ENCODE results near the gene C4BPA. TPM values are rescaled to one million over a fixed set of nuclear protein-coding genes. Genes with fewer than 3 reads are reported as not detected.

The C4BPA gene
- total and polyA plus RNA-seq, 2 of the 4 experiments (the other 2 are of a cell fraction): not detected

DNA sequence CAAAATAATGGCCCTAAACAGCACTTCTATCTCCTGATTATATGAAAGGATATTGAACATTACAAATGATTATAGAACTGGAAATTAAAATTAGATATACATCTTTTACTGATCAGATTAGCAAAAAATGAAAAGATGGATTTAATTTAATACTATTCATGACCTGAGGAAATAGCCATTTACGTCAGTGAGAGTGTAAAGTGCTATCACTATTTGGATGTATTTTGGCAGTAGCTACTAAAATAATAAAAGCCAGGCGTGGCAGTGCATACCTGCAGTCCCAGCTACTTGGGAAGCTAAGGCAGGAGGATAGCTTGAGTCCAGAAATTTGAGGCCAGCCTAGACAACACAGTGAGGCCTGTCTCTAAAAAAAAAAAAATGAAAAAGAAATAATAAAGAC, 10.1 kb upstream of the C4BPA start:
- H3K27ac ChIP-seq (ENCODE audit: insufficient read depth, low read length): no peak overlapping the region
- H3K4me1 ChIP-seq (ENCODE audit: control insufficient read depth, insufficient read depth, low read length): no peaks in the 10 kb centered on the region
- H2BK20ac ChIP-seq (ENCODE audit: low read depth, low read length): no peak overlapping the region
- H4K8ac ChIP-seq (ENCODE audit: low read depth in 2 of 2, low read length in 2 of 2): no peak overlapping the region
- intact Hi-C loops (cut with micrococcal nuclease): no loop called here
- no peak overlapping the region for H3K14ac ChIP-seq (replicated peaks; ENCODE audit: low read depth, low read length)
- H3K4me3 ChIP-seq (ENCODE audit: insufficient read depth, low read depth, low read length): no peak overlapping the region
- H4K5ac ChIP-seq (ENCODE audit: low read depth, low read length): no peak overlapping the region
- no peak overlapping the region for H3K23ac ChIP-seq (ENCODE audit: low read depth, low read length)
- no peak overlapping the region for H2AK5ac ChIP-seq (ENCODE audit: low read depth, low read length)
- no peak overlapping the region for H2BK5ac ChIP-seq (ENCODE audit: low read depth, low read length, poor library complexity, severe bottlenecking)
- POLR2A ChIA-PET (ENCODE audit: unreplicated experiment): no interaction called here
- H4K91ac ChIP-seq (ENCODE audit: insufficient read depth, low read depth, low read length): no peak overlapping the region
- no peaks in the 10 kb centered on the region for H3K9me3 ChIP-seq (ENCODE audit: control insufficient read depth, insufficient read depth, low read length)
- no peak overlapping the region for H2BK15ac ChIP-seq (ENCODE audit: low read depth, low read length)
- dilution Hi-C loops (cut with HindIII; ENCODE audit: low sequenced_read_pairs, unreplicated experiment): no loop called here
- no peak overlapping the region for H3K4me2 ChIP-seq (ENCODE audit: low read depth, low read length)
- BruUV-seq (replicated peaks): no TSS peak
- in situ Hi-C loops (cut with MboI; ENCODE audit: low sequenced_read_pairs): loop anchor here (5.0 kb wide), 1 partner anchor 313 kb away; no protein-coding TSS in a partner anchor
- H3K4ac ChIP-seq (ENCODE audit: low read depth, low read length): no peak overlapping the region
- 0% methylated on average over 1 of the region's 2 CpGs; no CpG with 5 or more reads in 1 of the 2 experiments for WGBS, 2 experiments (ENCODE audit: extremely low coverage in 2 of 2, insufficient read length in 1 of 2)
- H3K9ac ChIP-seq (ENCODE audit: low read depth, low read length): no peak overlapping the region
- CTCF ChIA-PET: interaction anchor here (1.0 kb wide), 1 partner anchor 45 kb away, joined by 3 read pairs; no protein-coding TSS in a partner anchor
- no peak overlapping the region for H3K56ac ChIP-seq (ENCODE audit: extremely low read depth, insufficient read depth, low read length)
- H3K79me1 ChIP-seq (ENCODE audit: low read depth in 1 of 2, low read length in 2 of 2): no peaks in the 10 kb centered on the region
- H3K36me3 ChIP-seq (ENCODE audit: control insufficient read depth, insufficient read depth, low read length): no peaks in the 10 kb centered on the region
- no peak overlapping the region for H2AK9ac ChIP-seq (replicated peaks; ENCODE audit: low read depth, low read length, poor library complexity)
- no peak for DNase-seq
- no peaks in the 10 kb centered on the region for H3K9me1 ChIP-seq (ENCODE audit: insufficient read depth, low read length)
- ATAC-seq (ENCODE audit: low read depth): no peak
- H2AFZ ChIP-seq (replicated peaks; ENCODE audit: low read length, poor library complexity): no peak overlapping the region
- H3K27me3 ChIP-seq (ENCODE audit: control insufficient read depth, insufficient read depth, low read length): peaks cover 3% of the 10 kb centered on the region; the same call in 1 of the 2 replicates
- no peaks in the 10 kb centered on the region for H4K20me1 ChIP-seq (ENCODE audit: insufficient read depth, low read length)
- H2BK120ac ChIP-seq (ENCODE audit: low read depth, low read length): no peak overlapping the region
- no peak for TF ChIP-seq RFX5 (IDR thresholded peaks at IDR 0.05; ENCODE audit: low read depth, low read length)
- TF ChIP-seq MXI1 (IDR thresholded peaks at IDR 0.05; ENCODE audit: borderline replicate concordance, low read depth, low read length): no peak
- TF ChIP-seq NFE2L2 (IDR thresholded peaks at IDR 0.05; ENCODE audit: low read depth, low read length): no peak
- TF ChIP-seq BHLHE40 (IDR thresholded peaks at IDR 0.05; ENCODE audit: low read depth, low read length): no peak
- no peak for TF ChIP-seq RCOR1 (IDR thresholded peaks at IDR 0.05; ENCODE audit: insufficient replicate concordance, low read length)
- TF ChIP-seq CEBPB (IDR thresholded peaks at IDR 0.05; ENCODE audit: low read depth, low read length): no peak
- TF ChIP-seq CHD1 (IDR thresholded peaks at IDR 0.05; ENCODE audit: low read depth, low read length): no peak
- TF ChIP-seq, protein P1, sequence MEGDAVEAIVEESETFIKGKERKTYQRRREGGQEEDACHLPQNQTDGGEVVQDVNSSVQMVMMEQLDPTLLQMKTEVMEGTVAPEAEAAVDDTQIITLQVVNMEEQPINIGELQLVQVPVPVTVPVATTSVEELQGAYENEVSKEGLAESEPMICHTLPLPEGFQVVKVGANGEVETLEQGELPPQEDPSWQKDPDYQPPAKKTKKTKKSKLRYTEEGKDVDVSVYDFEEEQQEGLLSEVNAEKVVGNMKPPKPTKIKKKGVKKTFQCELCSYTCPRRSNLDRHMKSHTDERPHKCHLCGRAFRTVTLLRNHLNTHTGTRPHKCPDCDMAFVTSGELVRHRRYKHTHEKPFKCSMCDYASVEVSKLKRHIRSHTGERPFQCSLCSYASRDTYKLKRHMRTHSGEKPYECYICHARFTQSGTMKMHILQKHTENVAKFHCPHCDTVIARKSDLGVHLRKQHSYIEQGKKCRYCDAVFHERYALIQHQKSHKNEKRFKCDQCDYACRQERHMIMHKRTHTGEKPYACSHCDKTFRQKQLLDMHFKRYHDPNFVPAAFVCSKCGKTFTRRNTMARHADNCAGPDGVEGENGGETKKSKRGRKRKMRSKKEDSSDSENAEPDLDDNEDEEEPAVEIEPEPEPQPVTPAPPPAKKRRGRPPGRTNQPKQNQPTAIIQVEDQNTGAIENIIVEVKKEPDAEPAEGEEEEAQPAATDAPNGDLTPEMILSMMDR (conservative IDR thresholded peaks at IDR 0.05; ENCODE audit: low read depth, low read length): no peak
- TF ChIP-seq, protein P2, sequence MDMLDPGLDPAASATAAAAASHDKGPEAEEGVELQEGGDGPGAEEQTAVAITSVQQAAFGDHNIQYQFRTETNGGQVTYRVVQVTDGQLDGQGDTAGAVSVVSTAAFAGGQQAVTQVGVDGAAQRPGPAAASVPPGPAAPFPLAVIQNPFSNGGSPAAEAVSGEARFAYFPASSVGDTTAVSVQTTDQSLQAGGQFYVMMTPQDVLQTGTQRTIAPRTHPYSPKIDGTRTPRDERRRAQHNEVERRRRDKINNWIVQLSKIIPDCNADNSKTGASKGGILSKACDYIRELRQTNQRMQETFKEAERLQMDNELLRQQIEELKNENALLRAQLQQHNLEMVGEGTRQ (IDR thresholded peaks at IDR 0.05; ENCODE audit: low read depth, low read length): no peak
- no peak for TF ChIP-seq MAZ (IDR thresholded peaks at IDR 0.05; ENCODE audit: borderline replicate concordance, low read depth, low read length)
- no peak for TF ChIP-seq MAFK (IDR thresholded peaks at IDR 0.05; ENCODE audit: low read depth, low read length)
- no peak for TF ChIP-seq RAD21 (IDR thresholded peaks at IDR 0.05; ENCODE audit: low read length)
- TF ChIP-seq FOS (IDR thresholded peaks at IDR 0.05; ENCODE audit: low read depth, low read length): no peak
- TF ChIP-seq POLR2A (IDR thresholded peaks at IDR 0.05; ENCODE audit: low read depth, low read length): no peak
- TF ChIP-seq, protein P3, sequence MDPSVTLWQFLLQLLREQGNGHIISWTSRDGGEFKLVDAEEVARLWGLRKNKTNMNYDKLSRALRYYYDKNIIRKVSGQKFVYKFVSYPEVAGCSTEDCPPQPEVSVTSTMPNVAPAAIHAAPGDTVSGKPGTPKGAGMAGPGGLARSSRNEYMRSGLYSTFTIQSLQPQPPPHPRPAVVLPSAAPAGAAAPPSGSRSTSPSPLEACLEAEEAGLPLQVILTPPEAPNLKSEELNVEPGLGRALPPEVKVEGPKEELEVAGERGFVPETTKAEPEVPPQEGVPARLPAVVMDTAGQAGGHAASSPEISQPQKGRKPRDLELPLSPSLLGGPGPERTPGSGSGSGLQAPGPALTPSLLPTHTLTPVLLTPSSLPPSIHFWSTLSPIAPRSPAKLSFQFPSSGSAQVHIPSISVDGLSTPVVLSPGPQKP (IDR thresholded peaks at IDR 0.05; ENCODE audit: borderline replicate concordance, low read depth, low read length): no peak
- no peak for TF ChIP-seq SMC3 (IDR thresholded peaks at IDR 0.05; ENCODE audit: low read depth, low read length)
- H3K18ac ChIP-seq (ENCODE audit: low read depth, low read length): no peak overlapping the region

Data from IMR-90 (cell line).